ENCODE measurements around the gene IP6K2.

DNA sequence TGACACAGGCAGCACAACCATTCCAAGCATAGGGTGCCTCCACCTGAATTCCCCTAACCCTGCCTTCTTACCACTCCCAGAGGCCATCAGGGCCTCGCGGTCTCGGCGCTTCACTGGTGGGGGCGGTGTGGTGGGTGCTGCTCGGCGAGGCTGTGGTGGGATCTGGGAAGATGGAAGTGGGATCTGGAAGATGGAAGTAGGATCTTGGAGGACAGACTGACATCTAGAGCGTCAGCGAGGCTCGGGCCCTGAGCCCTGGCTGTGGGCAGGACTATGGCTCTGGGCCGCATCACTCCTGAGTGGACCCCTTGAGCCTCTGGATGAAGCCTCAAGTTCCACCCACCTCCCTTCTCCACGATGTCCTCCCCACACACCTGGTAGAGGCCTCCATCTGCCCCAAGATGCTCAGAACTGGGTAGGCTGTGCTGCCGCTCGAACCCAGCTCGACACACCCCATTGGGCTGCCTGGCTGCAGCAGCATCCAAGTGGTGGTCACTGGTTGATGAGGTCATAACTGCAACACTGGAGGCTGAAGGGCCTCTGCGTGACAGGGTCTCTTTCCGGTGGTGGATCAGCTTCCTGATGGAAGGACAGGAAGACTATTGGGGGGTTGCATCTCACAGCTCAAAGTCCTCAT is 34.9 kb downstream of the IP6K2 start:
- TF ChIP-seq, protein P1, sequence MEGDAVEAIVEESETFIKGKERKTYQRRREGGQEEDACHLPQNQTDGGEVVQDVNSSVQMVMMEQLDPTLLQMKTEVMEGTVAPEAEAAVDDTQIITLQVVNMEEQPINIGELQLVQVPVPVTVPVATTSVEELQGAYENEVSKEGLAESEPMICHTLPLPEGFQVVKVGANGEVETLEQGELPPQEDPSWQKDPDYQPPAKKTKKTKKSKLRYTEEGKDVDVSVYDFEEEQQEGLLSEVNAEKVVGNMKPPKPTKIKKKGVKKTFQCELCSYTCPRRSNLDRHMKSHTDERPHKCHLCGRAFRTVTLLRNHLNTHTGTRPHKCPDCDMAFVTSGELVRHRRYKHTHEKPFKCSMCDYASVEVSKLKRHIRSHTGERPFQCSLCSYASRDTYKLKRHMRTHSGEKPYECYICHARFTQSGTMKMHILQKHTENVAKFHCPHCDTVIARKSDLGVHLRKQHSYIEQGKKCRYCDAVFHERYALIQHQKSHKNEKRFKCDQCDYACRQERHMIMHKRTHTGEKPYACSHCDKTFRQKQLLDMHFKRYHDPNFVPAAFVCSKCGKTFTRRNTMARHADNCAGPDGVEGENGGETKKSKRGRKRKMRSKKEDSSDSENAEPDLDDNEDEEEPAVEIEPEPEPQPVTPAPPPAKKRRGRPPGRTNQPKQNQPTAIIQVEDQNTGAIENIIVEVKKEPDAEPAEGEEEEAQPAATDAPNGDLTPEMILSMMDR (IDR thresholded peaks at IDR 0.05; ENCODE audit: control extremely low read depth in 1 of 3, insufficient read depth in 1 of 3, low read depth in 1 of 3, low read length in 3 of 3) = no peak
- TF ChIP-seq NRF1 (IDR thresholded peaks at IDR 0.05; ENCODE audit: low read depth, low read length) = no peak
- TF ChIP-seq, protein P2, sequence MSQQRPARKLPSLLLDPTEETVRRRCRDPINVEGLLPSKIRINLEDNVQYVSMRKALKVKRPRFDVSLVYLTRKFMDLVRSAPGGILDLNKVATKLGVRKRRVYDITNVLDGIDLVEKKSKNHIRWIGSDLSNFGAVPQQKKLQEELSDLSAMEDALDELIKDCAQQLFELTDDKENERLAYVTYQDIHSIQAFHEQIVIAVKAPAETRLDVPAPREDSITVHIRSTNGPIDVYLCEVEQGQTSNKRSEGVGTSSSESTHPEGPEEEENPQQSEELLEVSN (IDR thresholded peaks at IDR 0.05) = no peak
- TF ChIP-seq, protein P3, sequence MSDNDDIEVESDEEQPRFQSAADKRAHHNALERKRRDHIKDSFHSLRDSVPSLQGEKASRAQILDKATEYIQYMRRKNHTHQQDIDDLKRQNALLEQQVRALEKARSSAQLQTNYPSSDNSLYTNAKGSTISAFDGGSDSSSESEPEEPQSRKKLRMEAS (IDR thresholded peaks at IDR 0.05) = no peak
